PFSK-1 (cell line): ENCODE data around the gene MYOM3.

ENCODE experiments used
- POLR2AphosphoS5 ChIP-seq: IDR thresholded peaks from 2 replicates; pipeline ENCODE4 v1.6.1; 2012; ENCODE audit warnings: low read depth, mild to moderate bottlenecking, control low read depth, low read length, moderate library complexity
- TF ChIP-seq, protein P1 (sequence below), 2 experiments: IDR thresholded peaks; 2 replicates each; pipeline versions ENCODE4 v1.6.1 to v1.8.0; 2011 to 2012; ENCODE audit warnings: low read depth in 2 of 2, low read length in 2 of 2, control low read depth in 1 of 2, inconsistent platforms in 1 of 2, mild to moderate bottlenecking in 1 of 2, moderate library complexity in 1 of 2; ENCODE audit not compliant: insufficient read depth in 1 of 2

DNA sequence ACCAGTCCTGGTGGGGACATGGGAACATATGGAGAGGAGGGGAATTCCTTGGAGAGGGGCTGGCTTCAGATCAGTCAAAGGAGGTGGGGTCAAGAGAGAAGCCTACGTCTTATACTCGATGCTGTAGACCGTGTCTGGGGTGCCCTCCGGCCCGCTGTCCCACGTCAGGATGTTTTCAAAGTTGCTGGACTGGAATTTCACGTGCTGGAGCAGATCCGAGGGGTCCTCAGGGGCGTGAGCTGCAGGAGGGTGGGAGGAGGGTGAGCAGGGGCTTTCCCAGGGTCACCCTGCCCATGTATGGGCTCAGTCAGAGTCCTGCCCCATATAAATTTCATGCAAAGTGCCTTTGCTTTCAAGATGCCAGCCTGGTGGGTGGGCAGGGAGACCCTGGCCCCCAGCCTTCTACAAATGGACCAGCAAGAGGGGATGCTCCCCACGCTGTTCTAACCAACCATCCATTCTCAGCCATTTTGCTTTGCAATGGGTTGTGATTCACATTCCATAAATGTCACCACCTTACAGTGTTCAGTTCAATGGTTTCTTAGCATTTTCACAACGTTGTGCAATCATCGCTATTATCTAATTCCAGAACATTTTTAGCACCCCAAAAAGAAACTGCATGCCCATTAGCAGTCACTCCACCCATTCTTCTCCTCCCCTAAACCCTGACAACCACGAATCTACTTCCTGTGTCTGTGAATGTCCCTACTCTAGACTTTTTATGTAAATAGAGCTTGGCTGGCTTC lies 26.7 kb upstream of the MYOM3 start:
- TF ChIP-seq POLR2AphosphoS5 = no peak
- TF ChIP-seq, protein P1, sequence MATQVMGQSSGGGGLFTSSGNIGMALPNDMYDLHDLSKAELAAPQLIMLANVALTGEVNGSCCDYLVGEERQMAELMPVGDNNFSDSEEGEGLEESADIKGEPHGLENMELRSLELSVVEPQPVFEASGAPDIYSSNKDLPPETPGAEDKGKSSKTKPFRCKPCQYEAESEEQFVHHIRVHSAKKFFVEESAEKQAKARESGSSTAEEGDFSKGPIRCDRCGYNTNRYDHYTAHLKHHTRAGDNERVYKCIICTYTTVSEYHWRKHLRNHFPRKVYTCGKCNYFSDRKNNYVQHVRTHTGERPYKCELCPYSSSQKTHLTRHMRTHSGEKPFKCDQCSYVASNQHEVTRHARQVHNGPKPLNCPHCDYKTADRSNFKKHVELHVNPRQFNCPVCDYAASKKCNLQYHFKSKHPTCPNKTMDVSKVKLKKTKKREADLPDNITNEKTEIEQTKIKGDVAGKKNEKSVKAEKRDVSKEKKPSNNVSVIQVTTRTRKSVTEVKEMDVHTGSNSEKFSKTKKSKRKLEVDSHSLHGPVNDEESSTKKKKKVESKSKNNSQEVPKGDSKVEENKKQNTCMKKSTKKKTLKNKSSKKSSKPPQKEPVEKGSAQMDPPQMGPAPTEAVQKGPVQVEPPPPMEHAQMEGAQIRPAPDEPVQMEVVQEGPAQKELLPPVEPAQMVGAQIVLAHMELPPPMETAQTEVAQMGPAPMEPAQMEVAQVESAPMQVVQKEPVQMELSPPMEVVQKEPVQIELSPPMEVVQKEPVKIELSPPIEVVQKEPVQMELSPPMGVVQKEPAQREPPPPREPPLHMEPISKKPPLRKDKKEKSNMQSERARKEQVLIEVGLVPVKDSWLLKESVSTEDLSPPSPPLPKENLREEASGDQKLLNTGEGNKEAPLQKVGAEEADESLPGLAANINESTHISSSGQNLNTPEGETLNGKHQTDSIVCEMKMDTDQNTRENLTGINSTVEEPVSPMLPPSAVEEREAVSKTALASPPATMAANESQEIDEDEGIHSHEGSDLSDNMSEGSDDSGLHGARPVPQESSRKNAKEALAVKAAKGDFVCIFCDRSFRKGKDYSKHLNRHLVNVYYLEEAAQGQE (IDR thresholded peaks at IDR 0.05; ENCODE audit: insufficient read depth in 1 of 2, low read depth in 2 of 2, low read length in 2 of 2) = no peak
